Spleen (tissue), 11 donors: ENCODE data around the gene TRIM38. TPM values are rescaled to one million over a fixed set of nuclear protein-coding genes. Genes with fewer than 3 reads are reported as not detected.

ENCODE experiments used
- DNase-seq: peaks from one replicate; pipeline ENCODE4 v3.0.0-alpha.2; 2020
- H3K27ac ChIP-seq, 8 donors: fragments of 200-600 bp; sonication (generic) in 7 of 8; 1 replicate in 4 of 8; 2 replicates in 4 of 8; pipeline versions ENCODE4 v1.5.0 to v1.8.0; 2016 to 2021; ENCODE audit warnings: inconsistent platforms in 4 of 8, mild to moderate bottlenecking in 4 of 8, moderate library complexity in 1 of 8
- H3K27me3 ChIP-seq, 7 donors: fragments of 200-600 bp; sonication (generic) in 6 of 7; replicated peaks in 1 of 7; 1 replicate in 4 of 7; 2 replicates in 3 of 7; pipeline versions ENCODE4 v1.5.0 to v1.8.0; 2016 to 2021; ENCODE audit warnings: inconsistent platforms in 3 of 7, mild to moderate bottlenecking in 1 of 7
- H3K36me3 ChIP-seq, 6 donors: fragments of 200-600 bp; sonication (generic) in 5 of 6; 1 replicate in 4 of 6; 2 replicates in 2 of 6; pipeline versions ENCODE4 v1.5.0 to v1.8.0; 2016 to 2021; ENCODE audit warnings: inconsistent platforms in 2 of 6
- H3K4me1 ChIP-seq, 6 donors: fragments of 200-600 bp; sonication (generic) in 5 of 6; 1 replicate in 3 of 6; 2 replicates in 3 of 6; pipeline versions ENCODE4 v1.5.0 to v1.8.0; 2016 to 2021; ENCODE audit warnings: inconsistent platforms in 3 of 6
- H3K4me3 ChIP-seq, 8 donors: fragments of 200-600 bp; sonication (generic) in 7 of 8; 1 replicate in 4 of 8; 2 replicates in 4 of 8; pipeline versions ENCODE4 v1.5.0 to v1.8.0; 2016 to 2021; ENCODE audit warnings: inconsistent platforms in 4 of 8, mild to moderate bottlenecking in 4 of 8, moderate library complexity in 2 of 8
- H3K9me3 ChIP-seq, 8 donors: fragments of 200-600 bp; sonication (generic) in 7 of 8; 1 replicate in 4 of 8; 2 replicates in 4 of 8; pipeline versions ENCODE4 v1.5.0 to v1.8.0; 2016 to 2021; ENCODE audit warnings: inconsistent platforms in 4 of 8
- CTCF ChIP-seq, 11 experiments: fragments of 200-600 bp in 7 of 11; fragments of 450-650 bp in 4 of 11; sonication (generic) in 4 of 11; IDR thresholded peaks in 8 of 11; conservative IDR thresholded peaks in 3 of 11; 1 replicate in 7 of 11; 2 replicates in 4 of 11; pipeline versions ENCODE4 v1.4.0 to v1.8.0; 2016 to 2021; ENCODE audit warnings: antibody characterized with exemption in 11 of 11, inconsistent platforms in 4 of 11, mild to moderate bottlenecking in 1 of 11
- POLR2A ChIP-seq, 3 donors: fragments of 450-650 bp; IDR thresholded peaks; one replicate each; pipeline ENCODE4 v1.5.1; 2017; ENCODE audit warnings: antibody characterized with exemption in 3 of 3, mild to moderate bottlenecking in 1 of 3
- POLR2AphosphoS5 ChIP-seq, 3 donors: sonication (generic); formaldehyde crosslinking; IDR thresholded peaks; one replicate each; pipeline ENCODE4 v1.5.1; 2017; ENCODE audit warnings: antibody characterized with exemption in 3 of 3
- WGBS, 5 donors: extraction: QIAGEN DNeasy Blood & Tissue Kit in 3 of 5; methylation state at CpG; one replicate each; pipeline versions ENCODE4 v1.1.5 to v1.1.7; 2013 to 2018; 5-methylcytosine and 5-hydroxymethylcytosine counted together
- intact Hi-C: fragments of 100-400 bp; cut with DNase I; formaldehyde crosslinking; loops from one replicate; pipeline ENCODE4 v1.15.0; 2023; ENCODE audit warnings: low total_unique reads
- polyA plus RNA-seq, 3 donors: library from polyadenylated mRNA; stranded (reverse); fragments of 200-250 nt; gene quantifications; one replicate each; pipeline ENCODE4 v1.2.1, GENCODE V29; 2013
- total RNA-seq, 7 donors: library from RNA; depleted of rRNA in 3 of 7; stranded (reverse); fragments of >200 nt in 3 of 7; fragmentation: NEBNext Ultra II Directional in 4 of 7; extraction: Animal tissue kit (Norgen Biotek cat#: 25700) in 4 of 7; gene quantifications; one replicate each; pipeline versions ENCODE4 v1.1.0 to v1.2.1, GENCODE V29; 2016 to 2021
- donor health status: healthy with polysubstance abuse.
- donor health status: DM: no; HTN: no; CAD: no; lungs with moderate emphysema.
- donor health status: DM: no; HTN: no; CAD: no.
- donor health status: Bipolar disorder and iron deficiency.
- donor health status: healthy.
- donor health status: DM: no; HTN: no; CAD: no.
- donor health status: DM: yes; HTN: yes; CAD: no.

Gene TRIM38
- total and polyA plus RNA-seq, 10 donors, result 8.0 to 34.4 (median 28.1) TPM

- TF ChIP-seq POLR2A (IDR thresholded peaks at IDR 0.05) (no peak), POLR2AphosphoS5 (IDR thresholded peaks at IDR 0.05) (no peak), CTCF (IDR thresholded peaks at IDR 0.05 in 8 of 11, conservative IDR thresholded peaks at IDR 0.05 in 3 of 11) (no peak)
- 0 to 1% (median 0%) methylated on average over 5 of the region's 5 CpGs for WGBS, 5 donors
- H3K4me1 ChIP-seq, result peaks cover 5 to 48% (median 32%) of the 10 kb centered on the region in 6 donors
- peak overlapping the region; percentile 96 to 99 (median 99) for H3K27ac ChIP-seq
- H3K4me3 ChIP-seq, result peak overlapping the region; percentile 29 to 83 (median 48)
- H3K36me3 ChIP-seq, result no peaks in the 10 kb centered on the region
- intact Hi-C loops, result no loop called here
- peaks cover 0 to 24% (median 2%) of the 10 kb centered on the region in 8 donors for H3K9me3 ChIP-seq
- no peak for DNase-seq
- H3K27me3 ChIP-seq, result no peaks in the 10 kb centered on the region
Measured at GRCh38 chr6:26022132-26022472, 59.5 kb downstream of the TRIM38 start.

GRCh38 chr6:26022737-26023136 is 60.1 kb downstream of the TRIM38 start:
- TF ChIP-seq POLR2AphosphoS5 (IDR thresholded peaks at IDR 0.05) (no peak), CTCF (IDR thresholded peaks at IDR 0.05 in 8 of 11, conservative IDR thresholded peaks at IDR 0.05 in 3 of 11) (no peak), POLR2A (IDR thresholded peaks at IDR 0.05) (no peak)
- DNase-seq, result no peak
- H3K27ac ChIP-seq, result peak overlapping the region; percentile 96 to 99 (median 99)
- H3K4me1 ChIP-seq, result peaks cover 3 to 46% (median 30%) of the 10 kb centered on the region in 6 donors
- peaks cover 0 to 22% (median 2%) of the 10 kb centered on the region in 8 donors for H3K9me3 ChIP-seq
- H3K27me3 ChIP-seq, result no peaks in the 10 kb centered on the region
- intact Hi-C loops, result no loop called here
- 37 to 55% (median 50%) methylated on average over 1 of the region's 1 CpG for WGBS, 5 donors
- H3K36me3 ChIP-seq, result no peaks in the 10 kb centered on the region
- H3K4me3 ChIP-seq, result no peak overlapping the region

- Histone ChIP-seq H3K36me3 (no peaks in the 10 kb centered on the region), H3K4me3 (no peak overlapping the region), H3K27ac (no peak overlapping the region), H3K4me1 (peaks cover 0 to 48% (median 27%) of the 10 kb centered on the region in 6 donors), H3K27me3 (no peaks in the 10 kb centered on the region), H3K9me3 (peaks cover 0 to 5% (median 0%) of the 10 kb centered on the region in 8 donors)
- 92 to 97% (median 96%) methylated on average over 3 of the region's 3 CpGs for WGBS, 5 donors
- DNase-seq, result no peak
- intact Hi-C loops, result no loop called here
- no peak for TF ChIP-seq CTCF (IDR thresholded peaks at IDR 0.05 in 8 of 11, conservative IDR thresholded peaks at IDR 0.05 in 3 of 11)
- no peak for TF ChIP-seq POLR2A (IDR thresholded peaks at IDR 0.05)
- TF ChIP-seq POLR2AphosphoS5 (IDR thresholded peaks at IDR 0.05), result no peak
Measured at GRCh38 chr6:26024651-26025046, 62.0 kb downstream of the TRIM38 start.

- no peak for DNase-seq
- Histone ChIP-seq H3K27me3 (no peaks in the 10 kb centered on the region), H3K27ac (peak overlapping the region in 7 of 8 donors; percentile 96 to 99 (median 98)), H3K4me3 (peak overlapping the region in 1 of 8 donors; percentile 72), H3K9me3 (no peaks in the 10 kb centered on the region), H3K36me3 (no peaks in the 10 kb centered on the region), H3K4me1 (peaks cover 0 to 44% (median 23%) of the 10 kb centered on the region in 6 donors)
- WGBS, 5 donors, result 85 to 93% (median 90%) methylated on average over 17 of the region's 17 CpGs
- TF ChIP-seq POLR2A (IDR thresholded peaks at IDR 0.05) (no peak), POLR2AphosphoS5 (IDR thresholded peaks at IDR 0.05) (no peak), CTCF (IDR thresholded peaks at IDR 0.05 in 8 of 11, conservative IDR thresholded peaks at IDR 0.05 in 3 of 11) (no peak)
- intact Hi-C loops, result no loop called here
Measured at GRCh38 chr6:26025047-26025893, 62.7 kb downstream of the TRIM38 start.
